GM23248 (cell line): ENCODE data around the gene COBLL1.

Experiments used
- EZH2 ChIP-seq: fragments of 200-600 bp; sonication (generic); IDR thresholded peaks from 2 replicates; pipeline ENCODE4 v1.6.1; 2018; ENCODE audit warnings: antibody characterized with exemption, mild to moderate bottlenecking; ENCODE audit not compliant: insufficient read depth, poor library complexity, severe bottlenecking
- EZH2phosphoT487 ChIP-seq: fragments of 200-600 bp; sonication (generic); IDR thresholded peaks from 2 replicates; pipeline ENCODE4 v1.6.1; 2018; ENCODE audit warnings: antibody characterized with exemption, moderate library complexity, mild to moderate bottlenecking, low read depth; ENCODE audit not compliant: insufficient read depth

GRCh38 chr2:164823126-164823525 lies 18.5 kb downstream of the COBLL1 start:
- TF ChIP-seq EZH2 (no peak), EZH2phosphoT487 (no peak)
